Upper lobe of left lung (tissue), 6 donors: ENCODE data around the gene CACNB2. TPM values are rescaled to one million over a fixed set of nuclear protein-coding genes. Genes with fewer than 3 reads are reported as not detected.

ENCODE experiments used
- ATAC-seq, 2 donors: fragments of 200-7000 bp; cut with Tn5 transposase; one replicate each; pipeline ENCODE4 v1.9.1; 2022; ENCODE audit warnings: mild to moderate bottlenecking in 2 of 2, moderate library complexity in 2 of 2; ENCODE audit not compliant: low FRiP score in 2 of 2
- DNase-seq, 2 donors: peaks; one replicate each; pipeline ENCODE4 v3.0.0-alpha.2; 2019 to 2020
- H3K27ac ChIP-seq, 4 donors: fragments of 200-600 bp; sonication (generic); one replicate each; pipeline ENCODE4 v1.5.1; 2016 to 2019
- H3K27me3 ChIP-seq, 4 donors: fragments of 200-600 bp; sonication (generic); one replicate each; pipeline ENCODE4 v1.5.1; 2017 to 2019
- H3K36me3 ChIP-seq, 4 donors: fragments of 200-600 bp; sonication (generic); one replicate each; pipeline ENCODE4 v1.5.1; 2016 to 2019
- H3K4me1 ChIP-seq, 4 donors: fragments of 200-600 bp; sonication (generic); one replicate each; pipeline ENCODE4 v1.5.1; 2018 to 2019
- H3K4me3 ChIP-seq, 4 donors: fragments of 200-600 bp; sonication (generic); one replicate each; pipeline ENCODE4 v1.5.1; 2017 to 2019; ENCODE audit warnings: mild to moderate bottlenecking in 2 of 4, moderate library complexity in 1 of 4
- H3K9me3 ChIP-seq, 4 donors: fragments of 200-600 bp; sonication (generic); one replicate each; pipeline ENCODE4 v1.5.1; 2018 to 2019
- EP300 ChIP-seq, 4 donors: sonication (generic); formaldehyde crosslinking; IDR thresholded peaks; one replicate each; pipeline ENCODE4 v1.5.1; 2017; ENCODE audit warnings: antibody characterized with exemption in 4 of 4, control low read depth in 2 of 4
- POLR2A ChIP-seq, 4 donors: fragments of 450-650 bp; IDR thresholded peaks; one replicate each; pipeline ENCODE4 v1.5.1; 2016 to 2017; ENCODE audit warnings: antibody characterized with exemption in 4 of 4, mild to moderate bottlenecking in 2 of 4
- POLR2AphosphoS5 ChIP-seq, 2 donors: sonication (generic); formaldehyde crosslinking; IDR thresholded peaks; one replicate each; pipeline ENCODE4 v1.5.1; 2017; ENCODE audit warnings: antibody characterized with exemption in 2 of 2
- WGBS, 2 donors: methylation state at CpG; one replicate each; pipeline ENCODE4 v1.1.5; 2017 to 2018; 5-methylcytosine and 5-hydroxymethylcytosine counted together
- total RNA-seq, 6 donors: library from RNA; depleted of rRNA in 4 of 6; stranded (reverse); fragments of >200 nt in 4 of 6; gene quantifications; one replicate each; pipeline versions ENCODE4 v1.1.0 to v1.2.1, GENCODE V29; 2016 to 2021
- TF ChIP-seq, protein P1 (sequence below), 6 experiments: fragments of 450-650 bp in 4 of 6; fragments of 200-600 bp in 2 of 6; sonication (generic) in 2 of 6; IDR thresholded peaks; one replicate each; pipeline ENCODE4 v1.5.1; 2016 to 2019; ENCODE audit warnings: antibody characterized with exemption in 6 of 6
- donor health status: DM: no; HTN: no; CAD: no; lungs with moderate emphysema.
- donor health status: DM: no; HTN: yes; CAD: no; lungs with severe emphysema.

The CACNB2 gene
- total RNA-seq, 6 donors from 2014 or later = 1.4 to 6.3 (median 2.9) TPM

- DNase-seq = no peak
- H3K4me1 ChIP-seq = no peaks in the 10 kb centered on the region
- H3K36me3 ChIP-seq = no peaks in the 10 kb centered on the region
- H3K9me3 ChIP-seq = no peaks in the 10 kb centered on the region
- H3K27ac ChIP-seq = no peak overlapping the region
- H3K27me3 ChIP-seq = no peaks in the 10 kb centered on the region
- ATAC-seq = no peak
- WGBS, 2 donors = 51 to 69% methylated on average over 3 of the region's 3 CpGs
- no peak overlapping the region for H3K4me3 ChIP-seq
- TF ChIP-seq, protein P1, sequence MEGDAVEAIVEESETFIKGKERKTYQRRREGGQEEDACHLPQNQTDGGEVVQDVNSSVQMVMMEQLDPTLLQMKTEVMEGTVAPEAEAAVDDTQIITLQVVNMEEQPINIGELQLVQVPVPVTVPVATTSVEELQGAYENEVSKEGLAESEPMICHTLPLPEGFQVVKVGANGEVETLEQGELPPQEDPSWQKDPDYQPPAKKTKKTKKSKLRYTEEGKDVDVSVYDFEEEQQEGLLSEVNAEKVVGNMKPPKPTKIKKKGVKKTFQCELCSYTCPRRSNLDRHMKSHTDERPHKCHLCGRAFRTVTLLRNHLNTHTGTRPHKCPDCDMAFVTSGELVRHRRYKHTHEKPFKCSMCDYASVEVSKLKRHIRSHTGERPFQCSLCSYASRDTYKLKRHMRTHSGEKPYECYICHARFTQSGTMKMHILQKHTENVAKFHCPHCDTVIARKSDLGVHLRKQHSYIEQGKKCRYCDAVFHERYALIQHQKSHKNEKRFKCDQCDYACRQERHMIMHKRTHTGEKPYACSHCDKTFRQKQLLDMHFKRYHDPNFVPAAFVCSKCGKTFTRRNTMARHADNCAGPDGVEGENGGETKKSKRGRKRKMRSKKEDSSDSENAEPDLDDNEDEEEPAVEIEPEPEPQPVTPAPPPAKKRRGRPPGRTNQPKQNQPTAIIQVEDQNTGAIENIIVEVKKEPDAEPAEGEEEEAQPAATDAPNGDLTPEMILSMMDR (IDR thresholded peaks at IDR 0.05) = no peak
- no peak for TF ChIP-seq POLR2AphosphoS5 (IDR thresholded peaks at IDR 0.05)
- TF ChIP-seq EP300 (IDR thresholded peaks at IDR 0.05) = no peak
- TF ChIP-seq POLR2A (IDR thresholded peaks at IDR 0.05) = no peak
Observed at GRCh38 chr10:18306031-18306430, 165.8 kb downstream of the CACNB2 start.

DNA sequence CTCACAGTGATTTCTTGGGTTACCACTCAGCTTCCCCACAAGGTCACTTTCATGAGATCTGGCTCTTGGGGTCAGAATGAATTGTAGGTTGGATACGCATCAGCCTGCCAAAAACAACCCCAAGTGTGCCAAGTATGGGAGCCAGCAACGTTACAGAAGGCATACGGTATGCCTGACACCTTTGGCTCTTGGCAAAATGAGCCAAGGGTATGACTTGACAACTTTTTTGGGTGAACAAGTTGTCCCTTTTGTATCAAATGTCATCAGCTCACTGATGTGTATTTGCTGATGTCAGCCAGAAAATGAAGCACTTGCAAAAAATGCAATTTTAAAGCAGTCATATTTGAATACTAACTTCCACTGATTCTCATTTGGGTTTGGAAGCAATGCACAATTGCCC, 168.4 kb downstream of the CACNB2 start:
- Histone ChIP-seq H3K4me1 (no peaks in the 10 kb centered on the region), H3K9me3 (no peaks in the 10 kb centered on the region), H3K27ac (no peak overlapping the region), H3K36me3 (no peaks in the 10 kb centered on the region), H3K4me3 (no peak overlapping the region), H3K27me3 (no peaks in the 10 kb centered on the region)
- WGBS, 2 donors = 70 to 76% methylated on average over 3 of the region's 3 CpGs
- no peak for TF ChIP-seq POLR2A (IDR thresholded peaks at IDR 0.05)
- TF ChIP-seq EP300 (IDR thresholded peaks at IDR 0.05) = no peak
- TF ChIP-seq POLR2AphosphoS5 (IDR thresholded peaks at IDR 0.05) = no peak
- TF ChIP-seq, protein P1 (IDR thresholded peaks at IDR 0.05) = no peak
- ATAC-seq = no peak
- no peak for DNase-seq

GRCh38 chr10:18310761-18311160, 170.5 kb downstream of the CACNB2 start:
- 90 to 94% methylated on average over 2 of the region's 2 CpGs for WGBS, 2 donors
- Histone ChIP-seq H3K9me3 (no peaks in the 10 kb centered on the region), H3K27ac (no peak overlapping the region), H3K27me3 (no peaks in the 10 kb centered on the region), H3K36me3 (no peaks in the 10 kb centered on the region), H3K4me3 (no peak overlapping the region), H3K4me1 (no peaks in the 10 kb centered on the region)
- TF ChIP-seq, protein P1 (IDR thresholded peaks at IDR 0.05) = no peak
- TF ChIP-seq POLR2AphosphoS5 (IDR thresholded peaks at IDR 0.05) (no peak), POLR2A (IDR thresholded peaks at IDR 0.05) (no peak), EP300 (IDR thresholded peaks at IDR 0.05) (no peak)
- DNase-seq = no peak
- no peak for ATAC-seq

DNA sequence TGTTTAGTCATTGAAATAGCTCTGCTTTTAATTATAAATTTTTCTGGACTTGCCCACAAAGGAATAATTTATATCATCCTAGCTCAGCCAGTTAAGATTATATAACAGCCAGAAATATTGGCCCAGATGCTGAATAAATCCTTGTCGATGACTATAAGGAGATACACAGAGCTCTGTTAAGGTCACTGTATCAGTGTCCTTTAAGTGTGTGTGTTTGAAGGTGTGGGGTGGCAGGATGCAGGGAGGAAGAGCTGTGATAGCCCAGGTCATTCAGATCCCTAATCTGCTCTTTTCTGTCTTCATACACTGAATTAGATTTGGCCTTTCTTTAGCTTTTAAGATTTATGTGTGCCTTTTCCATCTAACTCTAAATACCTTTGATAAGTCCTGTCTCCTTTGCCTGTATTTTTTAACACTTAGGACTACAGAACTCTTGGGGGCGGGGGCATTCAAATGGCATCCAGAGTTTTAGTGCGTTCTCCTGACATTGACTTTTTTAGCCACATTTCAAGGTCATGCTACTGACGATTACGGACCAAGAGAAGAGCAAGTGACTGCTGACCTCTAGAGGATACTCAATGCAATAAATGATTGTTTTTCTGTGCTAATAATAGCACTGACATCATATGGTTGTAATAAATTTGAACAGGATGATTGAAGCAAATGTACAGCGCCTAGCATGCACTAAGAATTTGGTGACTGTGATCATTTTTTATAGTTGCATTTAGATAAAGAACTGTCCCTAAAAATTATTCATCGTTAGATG, 172.3 kb downstream of the CACNB2 start:
- H3K4me3 ChIP-seq = no peak overlapping the region
- TF ChIP-seq POLR2AphosphoS5 (IDR thresholded peaks at IDR 0.05) (no peak), EP300 (IDR thresholded peaks at IDR 0.05) (no peak), POLR2A (IDR thresholded peaks at IDR 0.05) (no peak)
- TF ChIP-seq, protein P1 (IDR thresholded peaks at IDR 0.05) = peak in 2 of 6 experiments; percentile 29 to 43
- no peaks in the 10 kb centered on the region for H3K4me1 ChIP-seq
- DNase-seq = no peak
- 24 to 38% methylated on average over 7 of the region's 7 CpGs for WGBS, 2 donors
- H3K27me3 ChIP-seq = no peaks in the 10 kb centered on the region
- H3K9me3 ChIP-seq = no peaks in the 10 kb centered on the region
- H3K36me3 ChIP-seq = no peaks in the 10 kb centered on the region
- ATAC-seq = peak in 1 of 2 donors; percentile 65
- no peak overlapping the region for H3K27ac ChIP-seq

DNA sequence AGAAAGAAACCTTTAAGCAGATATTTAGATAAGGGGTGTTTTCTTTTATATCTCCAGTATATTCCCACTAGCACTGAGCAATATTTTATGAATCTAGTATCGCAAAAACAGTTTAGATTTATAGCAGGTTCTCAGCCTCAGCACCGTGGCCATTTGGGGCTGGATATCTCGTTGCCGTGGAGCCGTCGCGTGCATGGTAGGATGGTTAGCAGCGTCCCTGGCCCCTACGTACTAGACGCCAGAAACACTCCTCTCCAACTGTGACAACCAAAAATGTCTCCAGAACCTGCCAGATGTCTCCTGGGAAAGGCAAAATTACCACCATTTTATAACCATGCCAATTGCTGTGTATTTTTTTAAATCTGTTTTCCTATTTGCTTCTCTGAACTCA, 172.9 kb downstream of the CACNB2 start:
- Histone ChIP-seq H3K4me1 (no peaks in the 10 kb centered on the region), H3K27me3 (no peaks in the 10 kb centered on the region), H3K9me3 (no peaks in the 10 kb centered on the region), H3K4me3 (no peak overlapping the region), H3K27ac (peak overlapping the region in 2 of 4 donors; percentile 14 to 37), H3K36me3 (no peaks in the 10 kb centered on the region)
- ATAC-seq (no peak), DNase-seq (no peak)
- TF ChIP-seq EP300 (IDR thresholded peaks at IDR 0.05) (no peak), POLR2AphosphoS5 (IDR thresholded peaks at IDR 0.05) (no peak), POLR2A (IDR thresholded peaks at IDR 0.05) (no peak)
- TF ChIP-seq, protein P1 (IDR thresholded peaks at IDR 0.05) = no peak
- WGBS, 2 donors = 76 to 88% methylated on average over 10 of the region's 10 CpGs
